HCT116 (cell line): Measurements from ENCODE around the gene GPN2. TPM values are rescaled to one million over a fixed set of nuclear protein-coding genes. Genes with fewer than 3 reads are reported as not detected.

Source experiments
- ATAC-seq: fragments of 200-7000 bp; cut with Tn5 transposase; 2 replicates; pipeline ENCODE4 v1.9.1; 2020; ENCODE audit warnings: mild to moderate bottlenecking, moderate library complexity
- BruUV-seq: library from RNA; stranded (reverse); fragments of 400-500 nt; replicated peaks from 2 replicates; lab custom pipeline; 2021; lab: Mats Ljungman, UMichigan
- CTCF ChIA-PET: fragments of 300-600 bp; sonication (Branson Sonifier 250); formaldehyde crosslinking; loops from one replicate; lab custom pipeline; 2021; ENCODE audit warnings: antibody characterized with exemption; lab: Charles Lee
- POLR2A ChIA-PET: fragments of 300-600, 350-600 bp; sonication (Branson Sonifier 250); formaldehyde crosslinking; loops from one replicate; lab custom pipeline; 2021; ENCODE audit warnings: antibody characterized with exemption; lab: Charles Lee
- RAD21 ChIA-PET, 2 experiments: fragments of 300-600 bp; sonication (Branson Sonifier 250); formaldehyde crosslinking; loops; one replicate each; lab custom pipeline; 2023; ENCODE audit warnings: low total read pairs in 2 of 2; ENCODE audit not compliant: uncharacterized antibody in 2 of 2, unreplicated experiment in 2 of 2, low non-redundant PET in 1 of 2; lab: Charles Lee
- DNase-seq: peaks from one replicate; pipeline ENCODE4 v3.0.0-alpha.2; 2010; ENCODE audit warnings: low read depth, low spot score
- H2AFZ ChIP-seq: fragments of 200-600 bp; shearing (Covaris generic), sonication (generic); 2 replicates; pipeline ENCODE4 v1.6.1; 2017; ENCODE audit warnings: low read depth, mixed run types, mixed read lengths, antibody characterized with exemption, low read length; ENCODE audit not compliant: poor library complexity, severe bottlenecking
- H3K27ac ChIP-seq: 2 replicates; pipeline ENCODE4 v1.5.1; 2012; ENCODE audit warnings: low read depth, low read length
- H3K27me3 ChIP-seq: fragments of 200-600 bp; sonication (generic); 2 replicates; pipeline ENCODE4 v1.6.1; 2016; ENCODE audit warnings: mixed run types, low read length, mixed read lengths; ENCODE audit not compliant: insufficient read depth
- H3K36me3 ChIP-seq, 2 experiments: fragments of 200-500 bp in 1 of 2; fragments of 200-600 bp in 1 of 2; sonication (Bioruptor generic) in 1 of 2; sonication (generic) in 1 of 2; 2 replicates each; pipeline versions ENCODE4 v1.5.1 to v1.6.1; 2014 to 2016; ENCODE audit warnings: low read length in 2 of 2, inconsistent platforms in 1 of 2, mixed read lengths in 1 of 2, mixed run types in 1 of 2; ENCODE audit not compliant: insufficient read depth in 2 of 2, control insufficient read depth in 1 of 2
- H3K4me1 ChIP-seq, 2 experiments: fragments of 200-600 bp in 1 of 2; sonication (generic) in 1 of 2; 2 replicates each; pipeline versions ENCODE4 v1.5.1 to v1.6.1; 2012 to 2017; ENCODE audit warnings: low read length in 2 of 2, inconsistent platforms in 1 of 2, mild to moderate bottlenecking in 1 of 2, mixed read lengths in 1 of 2, mixed run types in 1 of 2, moderate library complexity in 1 of 2; ENCODE audit not compliant: insufficient read depth in 2 of 2, control insufficient read depth in 1 of 2
- H3K4me2 ChIP-seq: fragments of 200-600 bp; sonication (generic); 2 replicates; pipeline ENCODE4 v1.6.1; 2017; ENCODE audit warnings: mixed run types, low read length, mixed read lengths
- H3K4me3 ChIP-seq, 2 experiments: fragments of 200-600 bp in 1 of 2; sonication (generic) in 1 of 2; replicated peaks in 1 of 2; 2 replicates each; pipeline ENCODE4 v1.5.1; 2011 to 2016; ENCODE audit warnings: low read length in 2 of 2, control low read depth in 1 of 2, low read depth in 1 of 2, mild to moderate bottlenecking in 1 of 2, mixed read lengths in 1 of 2, mixed run types in 1 of 2
- H3K79me2 ChIP-seq: fragments of 200-600 bp; sonication (generic); 2 replicates; pipeline ENCODE4 v1.6.1; 2017; ENCODE audit warnings: mild to moderate bottlenecking, mixed run types, low read length, moderate library complexity, mixed read lengths; ENCODE audit not compliant: insufficient read depth
- H3K9ac ChIP-seq: fragments of 200-600 bp; sonication (generic); 2 replicates; pipeline ENCODE4 v1.6.1; 2016; ENCODE audit warnings: low read length, mixed read lengths
- H3K9me2 ChIP-seq: fragments of 200-600 bp; sonication (generic), shearing (Covaris generic); 2 replicates; pipeline ENCODE4 v1.6.1; 2017; ENCODE audit warnings: mixed run types, mild to moderate bottlenecking, moderate library complexity; ENCODE audit not compliant: insufficient read depth
- H3K9me3 ChIP-seq, 2 experiments: fragments of 200-500 bp in 1 of 2; fragments of 200-600 bp in 1 of 2; sonication (Bioruptor generic) in 1 of 2; sonication (generic) in 1 of 2; 2 replicates each; pipeline ENCODE4 v1.6.1; 2014 to 2017; ENCODE audit warnings: low read length in 2 of 2, mixed read lengths in 2 of 2, inconsistent platforms in 1 of 2, low read depth in 1 of 2, mild to moderate bottlenecking in 1 of 2, mixed run types in 1 of 2, moderate library complexity in 1 of 2; ENCODE audit not compliant: control insufficient read depth in 1 of 2, insufficient read depth in 1 of 2
- H4K20me1 ChIP-seq: fragments of 200-600 bp; sonication (generic), shearing (Covaris generic); 2 replicates; pipeline ENCODE4 v1.6.1; 2017; ENCODE audit warnings: mixed run types, mild to moderate bottlenecking, moderate library complexity; ENCODE audit not compliant: insufficient read depth
- EGR1 ChIP-seq: IDR thresholded peaks from 2 replicates; pipeline ENCODE4 v1.6.1; 2012; ENCODE audit warnings: low read depth
- EZH2phosphoT487 ChIP-seq: fragments of 200-600 bp; IDR thresholded peaks from 2 replicates; pipeline ENCODE4 v1.6.1; 2018; ENCODE audit warnings: antibody characterized with exemption, borderline replicate concordance
- JUND ChIP-seq: IDR thresholded peaks from 2 replicates; pipeline ENCODE4 v1.6.1; 2012
- POLR2AphosphoS5 ChIP-seq: IDR thresholded peaks from 2 replicates; pipeline ENCODE4 v1.6.1; 2011; ENCODE audit warnings: mild to moderate bottlenecking, low read depth, low read length, moderate library complexity
- SIN3A ChIP-seq: IDR thresholded peaks from 2 replicates; pipeline ENCODE4 v1.6.1; 2012; ENCODE audit warnings: low read depth
- SP1 ChIP-seq: IDR thresholded peaks from 2 replicates; pipeline ENCODE4 v1.6.1; 2012; ENCODE audit warnings: low read depth
- TCF7L2 ChIP-seq: IDR thresholded peaks from 2 replicates; pipeline ENCODE4 v1.7.0; 2011; ENCODE audit warnings: borderline replicate concordance, inconsistent platforms; ENCODE audit not compliant: insufficient read depth, insufficient read length; ENCODE audit errors: extremely low read depth
- YY1 ChIP-seq: IDR thresholded peaks from 2 replicates; pipeline ENCODE4 v1.6.1; 2011; ENCODE audit warnings: low read length, low read depth, moderate library complexity, mild to moderate bottlenecking; ENCODE audit not compliant: insufficient replicate concordance; ENCODE audit errors: extremely low read depth
- intact Hi-C: fragments of 100-400 bp; cut with micrococcal nuclease; formaldehyde crosslinking; loops from 2 replicates; pipeline ENCODE4 v1.10.0; 2022
- total RNA-seq: library from RNA; stranded (reverse); gene quantifications from one replicate; pipeline ENCODE4 v1.2.1, GENCODE V29; 2021; ENCODE audit not compliant: unreplicated experiment
- TF ChIP-seq, protein P1 (sequence below), 3 experiments: fragments of 200-600 bp in 1 of 3; sonication (generic) in 1 of 3; IDR thresholded peaks in 2 of 3; conservative IDR thresholded peaks in 1 of 3; 2 replicates each; pipeline ENCODE4 v1.5.1; 2012 to 2017; ENCODE audit warnings: low read depth in 2 of 3, low read length in 2 of 3, antibody characterized with exemption in 1 of 3, borderline replicate concordance in 1 of 3, control low read depth in 1 of 3, mild to moderate bottlenecking in 1 of 3, mixed read lengths in 1 of 3, mixed run types in 1 of 3, moderate library complexity in 1 of 3; ENCODE audit not compliant: insufficient read depth in 1 of 3

GPN2 gene
- total RNA-seq, 1 experiment from 2014 or later: 37.2 TPM

DNA sequence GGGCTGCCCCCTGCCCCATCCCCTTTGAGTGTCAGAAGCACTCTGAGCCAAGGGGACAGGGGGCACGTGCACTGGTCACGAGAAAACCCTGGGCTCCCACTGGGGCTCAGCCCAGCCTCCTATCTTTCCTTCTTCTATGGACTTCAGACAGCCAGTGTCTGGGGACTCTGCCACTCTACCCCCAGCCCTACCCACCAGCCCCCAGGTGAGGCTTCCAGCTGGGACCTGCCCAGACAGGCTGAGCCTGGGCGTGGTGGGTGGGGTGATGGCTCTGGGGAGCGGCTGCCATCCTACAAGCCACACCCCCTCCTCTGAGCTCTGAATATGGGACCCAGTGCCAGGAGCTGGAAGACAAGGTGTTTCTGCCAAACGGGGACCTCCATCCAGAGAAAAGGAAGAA is 35.2 kb downstream of the GPN2 start (continued):
- TF ChIP-seq TCF7L2 (no peak), JUND (no peak), POLR2AphosphoS5 (no peak), SP1 (no peak)

DNA sequence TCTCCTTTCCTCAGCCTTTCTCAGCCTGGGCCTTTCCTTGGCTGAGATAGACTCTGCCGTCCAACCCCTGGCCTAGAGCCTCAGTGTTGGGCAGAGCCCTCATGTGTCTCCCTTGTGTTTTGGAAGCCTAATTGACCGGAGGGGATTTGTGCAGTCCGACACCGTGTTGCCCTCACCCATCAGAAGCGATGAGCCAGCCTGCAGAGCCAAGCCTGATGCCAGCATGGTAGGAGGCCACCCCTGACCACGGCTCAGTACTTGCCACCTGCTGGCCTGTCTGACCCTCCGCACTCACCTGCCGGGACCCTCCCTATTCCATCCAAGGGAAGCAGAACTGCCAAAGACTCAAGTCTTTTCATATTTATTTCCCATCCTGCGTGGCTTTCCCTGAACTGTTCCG is 36.5 kb downstream of the GPN2 start:
- no peaks in the 10 kb centered on the region for H3K9me2 ChIP-seq
- no peaks in the 10 kb centered on the region for H4K20me1 ChIP-seq
- no peaks in the 10 kb centered on the region; the same call in 1 of the 2 replicates for H3K79me2 ChIP-seq
- no peak overlapping the region for H2AFZ ChIP-seq
- ChIA-PET CTCF (interaction anchor here (1.3 to 2.6 kb wide), 2 partner anchors 9 to 12 kb away, joined by 4 to 8 read pairs; no protein-coding TSS in a partner anchor), POLR2A (no interaction called here), RAD21 (no interaction called here)
- intact Hi-C loops: loop anchor here (1.0 kb wide), 2 partner anchors 9 to 25 kb away; no protein-coding TSS in a partner anchor
- H3K4me3 ChIP-seq: no peak overlapping the region
- H3K27me3 ChIP-seq: no peaks in the 10 kb centered on the region
- no peak for ATAC-seq
- peak overlapping the region; percentile 41 for H3K9ac ChIP-seq
- H3K9me3 ChIP-seq: no peaks in the 10 kb centered on the region
- no TSS peak for BruUV-seq
- peaks cover 33 to 73% of the 10 kb centered on the region in 2 experiments for H3K4me1 ChIP-seq
- H3K4me2 ChIP-seq: peak overlapping the region; percentile 33
- peaks cover 8 to 32% of the 10 kb centered on the region in 2 experiments; a peak in 3 of 4 replicates for H3K36me3 ChIP-seq
- H3K27ac ChIP-seq: peak overlapping the region; percentile 51
- TF ChIP-seq EZH2phosphoT487 (no peak), SIN3A (no peak)
- no peak for DNase-seq

DNA sequence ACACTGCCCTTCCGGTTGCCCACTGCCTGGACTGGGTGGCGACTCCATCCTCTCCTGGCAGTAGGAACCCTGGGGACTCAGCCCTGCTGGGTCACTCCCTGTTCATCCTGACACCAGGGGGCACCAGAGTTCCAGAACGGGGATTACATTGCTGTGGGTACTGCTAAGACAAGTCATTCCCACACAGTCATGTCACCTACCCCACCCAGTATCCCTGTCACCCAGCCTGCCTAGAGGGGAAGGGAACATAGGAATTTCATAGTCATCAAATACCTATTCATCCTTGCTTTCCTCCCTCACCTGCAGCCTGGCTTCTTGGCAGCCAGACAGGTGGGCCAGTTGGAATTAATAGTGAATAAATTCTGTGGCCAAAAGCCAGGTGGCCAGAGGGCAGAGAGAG is 36.9 kb downstream of the GPN2 start:
- Histone ChIP-seq H3K4me3 (no peak overlapping the region), H3K9me3 (no peaks in the 10 kb centered on the region), H2AFZ (no peak overlapping the region), H3K4me1 (peaks cover 37 to 73% of the 10 kb centered on the region in 2 experiments), H4K20me1 (no peaks in the 10 kb centered on the region), H3K79me2 (no peaks in the 10 kb centered on the region; the same call in 1 of the 2 replicates), H3K9me2 (no peaks in the 10 kb centered on the region), H3K27ac (peak overlapping the region; percentile 51), H3K27me3 (no peaks in the 10 kb centered on the region), H3K36me3 (peaks cover 8 to 32% of the 10 kb centered on the region in 2 experiments; a peak in 3 of 4 replicates), H3K9ac (peak overlapping the region; percentile 41)
- ChIA-PET POLR2A (no interaction called here), RAD21 (no interaction called here), CTCF (interaction anchor here (1.3 kb wide), 1 partner anchor 9 kb away, joined by 4 read pairs; no protein-coding TSS in a partner anchor)
- BruUV-seq: no TSS peak
- ATAC-seq: peak; percentile 85
- intact Hi-C loops: loop anchor here (1.0 kb wide), 2 partner anchors 9 to 25 kb away; no protein-coding TSS in a partner anchor
- TF ChIP-seq POLR2AphosphoS5 (peak; percentile 40), EGR1 (no peak), YY1 (peak; percentile 61)
- TF ChIP-seq, protein P1, sequence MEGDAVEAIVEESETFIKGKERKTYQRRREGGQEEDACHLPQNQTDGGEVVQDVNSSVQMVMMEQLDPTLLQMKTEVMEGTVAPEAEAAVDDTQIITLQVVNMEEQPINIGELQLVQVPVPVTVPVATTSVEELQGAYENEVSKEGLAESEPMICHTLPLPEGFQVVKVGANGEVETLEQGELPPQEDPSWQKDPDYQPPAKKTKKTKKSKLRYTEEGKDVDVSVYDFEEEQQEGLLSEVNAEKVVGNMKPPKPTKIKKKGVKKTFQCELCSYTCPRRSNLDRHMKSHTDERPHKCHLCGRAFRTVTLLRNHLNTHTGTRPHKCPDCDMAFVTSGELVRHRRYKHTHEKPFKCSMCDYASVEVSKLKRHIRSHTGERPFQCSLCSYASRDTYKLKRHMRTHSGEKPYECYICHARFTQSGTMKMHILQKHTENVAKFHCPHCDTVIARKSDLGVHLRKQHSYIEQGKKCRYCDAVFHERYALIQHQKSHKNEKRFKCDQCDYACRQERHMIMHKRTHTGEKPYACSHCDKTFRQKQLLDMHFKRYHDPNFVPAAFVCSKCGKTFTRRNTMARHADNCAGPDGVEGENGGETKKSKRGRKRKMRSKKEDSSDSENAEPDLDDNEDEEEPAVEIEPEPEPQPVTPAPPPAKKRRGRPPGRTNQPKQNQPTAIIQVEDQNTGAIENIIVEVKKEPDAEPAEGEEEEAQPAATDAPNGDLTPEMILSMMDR (IDR thresholded peaks at IDR 0.05 in 2 of 3, conservative IDR thresholded peaks at IDR 0.05 in 1 of 3; ENCODE audit: borderline replicate concordance in 1 of 3, insufficient read depth in 1 of 3, low read depth in 2 of 3, low read length in 2 of 3): peak in 2 of 3 experiments; percentile 92; a peak in 4 of 6 replicates
- TF ChIP-seq, all 23 proteins: peak for 3
- peak; percentile 84 for DNase-seq
- peak overlapping the region; percentile 33 for H3K4me2 ChIP-seq
